Gastrocnemius medialis (tissue), 4 donors: ENCODE measurements around the gene PDLIM4.

ENCODE experiments used
- POLR2A ChIP-seq, 2 donors: fragments of 450-650 bp; IDR thresholded peaks; one replicate each; pipeline ENCODE4 v1.6.1; 2017; ENCODE audit warnings: antibody characterized with exemption in 2 of 2, mild to moderate bottlenecking in 2 of 2, moderate library complexity in 2 of 2
- TF ChIP-seq, protein P1 (sequence below), 5 experiments: fragments of 450-650 bp in 3 of 5; fragments of 200-600 bp in 2 of 5; sonication (generic) in 2 of 5; IDR thresholded peaks in 4 of 5; conservative IDR thresholded peaks in 1 of 5; 1 replicate in 4 of 5; 2 replicates in 1 of 5; pipeline ENCODE4 v1.5.1; 2016 to 2019; ENCODE audit warnings: antibody characterized with exemption in 5 of 5, mild to moderate bottlenecking in 3 of 5, moderate library complexity in 3 of 5

DNA sequence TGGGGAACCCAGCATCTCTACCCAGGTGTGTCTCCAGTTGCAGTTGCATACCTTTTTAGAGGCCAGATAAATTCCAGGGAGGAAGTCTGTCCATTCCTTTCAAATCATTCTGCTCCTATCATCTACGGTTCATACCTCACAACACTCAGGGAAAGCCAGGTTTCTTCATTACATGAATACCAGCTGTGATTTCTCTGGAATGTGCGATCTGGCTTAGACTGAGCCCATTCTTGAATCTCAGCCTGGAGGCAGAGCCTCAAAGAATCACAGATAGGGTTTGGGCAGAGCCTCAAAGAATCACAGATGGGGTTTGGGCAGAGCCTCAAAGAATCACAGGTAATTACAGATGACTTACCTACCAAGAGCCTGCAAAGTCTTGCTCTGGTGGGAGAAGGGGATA is 37.0 kb upstream of the PDLIM4 start:
- TF ChIP-seq, protein P1, sequence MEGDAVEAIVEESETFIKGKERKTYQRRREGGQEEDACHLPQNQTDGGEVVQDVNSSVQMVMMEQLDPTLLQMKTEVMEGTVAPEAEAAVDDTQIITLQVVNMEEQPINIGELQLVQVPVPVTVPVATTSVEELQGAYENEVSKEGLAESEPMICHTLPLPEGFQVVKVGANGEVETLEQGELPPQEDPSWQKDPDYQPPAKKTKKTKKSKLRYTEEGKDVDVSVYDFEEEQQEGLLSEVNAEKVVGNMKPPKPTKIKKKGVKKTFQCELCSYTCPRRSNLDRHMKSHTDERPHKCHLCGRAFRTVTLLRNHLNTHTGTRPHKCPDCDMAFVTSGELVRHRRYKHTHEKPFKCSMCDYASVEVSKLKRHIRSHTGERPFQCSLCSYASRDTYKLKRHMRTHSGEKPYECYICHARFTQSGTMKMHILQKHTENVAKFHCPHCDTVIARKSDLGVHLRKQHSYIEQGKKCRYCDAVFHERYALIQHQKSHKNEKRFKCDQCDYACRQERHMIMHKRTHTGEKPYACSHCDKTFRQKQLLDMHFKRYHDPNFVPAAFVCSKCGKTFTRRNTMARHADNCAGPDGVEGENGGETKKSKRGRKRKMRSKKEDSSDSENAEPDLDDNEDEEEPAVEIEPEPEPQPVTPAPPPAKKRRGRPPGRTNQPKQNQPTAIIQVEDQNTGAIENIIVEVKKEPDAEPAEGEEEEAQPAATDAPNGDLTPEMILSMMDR (IDR thresholded peaks at IDR 0.05 in 4 of 5, conservative IDR thresholded peaks at IDR 0.05 in 1 of 5), result no peak
- no peak for TF ChIP-seq POLR2A (IDR thresholded peaks at IDR 0.05)
